Stimulated activated CD4-positive, alpha-beta T cell treated with anti-CD3 and anti-CD28 coated beads, Interleukin-12 subunit alpha, Interleukin-12 subunit beta, amount 100 ng/mL, for 24 hours (primary cell): Measurements from ENCODE around the gene ZNF672.
"Not testable (repeated sequence)": the region's sequence is repeated elsewhere in the genome, so short reads cannot be mapped to it uniquely, and the experiment has no call there.

Source experiments
- DNase-seq, 2 experiments: peaks; one replicate each; pipeline ENCODE4 v3.0.0-alpha.2; 2020; ENCODE audit warnings: low read depth in 2 of 2

Gene ZNF672

GRCh38 chr1:248837781-248838356 is at the start of gene ZNF672:
Gene ZNF672 (plus strand): TSS chr1:248838224. CDS start chr1:248847275, 9,051 bp downstream.
- peak; percentile 87 to 92 for DNase-seq

GRCh38 chr1:248788327-248788726 is 49.7 kb upstream of the ZNF672 start:
- DNase-seq, result no peak

- not testable (repeated sequence) for DNase-seq
Observed at GRCh38 chr1:248789337-248789736, 48.7 kb upstream of the ZNF672 start.

- DNase-seq, result no peak
Observed at GRCh38 chr1:248790456-248790855, 47.6 kb upstream of the ZNF672 start.

- no peak for DNase-seq
Observed at GRCh38 chr1:248791010-248791409, 47.0 kb upstream of the ZNF672 start.

GRCh38 chr1:248792342-248792741 is 45.7 kb upstream of the ZNF672 start:
- DNase-seq, result no peak

GRCh38 chr1:248793592-248793991 is 44.4 kb upstream of the ZNF672 start:
- no peak for DNase-seq

GRCh38 chr1:248794663-248795062 is 43.4 kb upstream of the ZNF672 start:
- not testable (repeated sequence) for DNase-seq

GRCh38 chr1:248798791-248799190 is 39.2 kb upstream of the ZNF672 start:
- DNase-seq, result no peak

- no peak for DNase-seq
Observed at GRCh38 chr1:248800459-248800858, 37.6 kb upstream of the ZNF672 start.

GRCh38 chr1:248802454-248802853 is 35.6 kb upstream of the ZNF672 start:
- no peak for DNase-seq

GRCh38 chr1:248803501-248803900 is 34.5 kb upstream of the ZNF672 start:
- not testable (repeated sequence) for DNase-seq

GRCh38 chr1:248804771-248805681 is 33.0 kb upstream of the ZNF672 start:
- no peak for DNase-seq

GRCh38 chr1:248805876-248806275 is 32.1 kb upstream of the ZNF672 start:
- DNase-seq, result no peak

- DNase-seq, result peak in 1 of 2 experiments; percentile 47
Observed at GRCh38 chr1:248807067-248807737, 30.8 kb upstream of the ZNF672 start.

- no peak for DNase-seq
Observed at GRCh38 chr1:248808876-248809275, 29.1 kb upstream of the ZNF672 start.

- DNase-seq, result no peak
Observed at GRCh38 chr1:248810000-248810726, 27.9 kb upstream of the ZNF672 start.

GRCh38 chr1:248810727-248811513 is 27.1 kb upstream of the ZNF672 start:
- no peak for DNase-seq

- no peak for DNase-seq
Observed at GRCh38 chr1:248811514-248812490, 26.2 kb upstream of the ZNF672 start.
